Loucy (cell line): ENCODE results near the gene BRSK2.

Experiments
- CTCF ChIP-seq: fragments of 200-600 bp; sonication (generic); conservative IDR thresholded peaks from 2 replicates; pipeline ENCODE4 v1.5.1; 2014; ENCODE audit warnings: mild to moderate bottlenecking, antibody characterized with exemption, low read length
- EZH2phosphoT487 ChIP-seq: fragments of 200-600 bp; IDR thresholded peaks from 2 replicates; pipeline ENCODE4 v1.6.1; 2018; ENCODE audit warnings: antibody characterized with exemption, mild to moderate bottlenecking, moderate library complexity, borderline replicate concordance

DNA sequence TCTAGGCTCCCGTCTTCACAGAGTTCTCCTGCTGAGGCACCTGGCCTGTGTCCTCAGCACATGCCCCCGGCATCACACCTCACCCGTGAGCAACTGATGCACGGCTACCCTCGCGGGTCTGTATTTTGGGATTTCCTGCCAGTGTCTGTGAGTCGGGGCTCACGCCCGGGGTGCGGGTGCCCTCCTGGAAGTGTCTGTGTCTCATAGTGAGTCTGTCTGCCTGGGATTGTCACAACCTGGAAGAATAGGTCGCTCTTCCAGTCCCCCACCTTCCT is 11.4 kb downstream of the BRSK2 start:
- TF ChIP-seq CTCF (no peak), EZH2phosphoT487 (no peak)
